Stimulated activated CD8-positive, alpha-beta memory T cell treated with anti-CD3 and anti-CD28 coated beads, Interleukin-12 subunit alpha, Interleukin-12 subunit beta, amount 100 ng/mL, for 4 hours (primary cell): Measurements from ENCODE around the gene ANXA1.
"Not testable (repeated sequence)": the region's sequence is repeated elsewhere in the genome, so short reads cannot be mapped to it uniquely, and the experiment has no call there.

Experiments
- DNase-seq: peaks from one replicate; pipeline ENCODE4 v3.0.0-alpha.2; 2020; ENCODE audit warnings: low read depth

The ANXA1 gene

GRCh38 chr9:73168298-73168934 lies 16.8 kb downstream of the ANXA1 start:
- no peak for DNase-seq

GRCh38 chr9:73170185-73170957 lies 18.7 kb downstream of the ANXA1 start:
- DNase-seq, result no peak

GRCh38 chr9:73172901-73173215 lies 21.2 kb downstream of the ANXA1 start:
- DNase-seq, result no peak

GRCh38 chr9:73173557-73174329 lies 22.1 kb downstream of the ANXA1 start:
- no peak for DNase-seq

GRCh38 chr9:73174330-73174980 lies 22.8 kb downstream of the ANXA1 start:
- no peak for DNase-seq

- DNase-seq, result no peak
Measured at GRCh38 chr9:73176450-73176875, 24.8 kb downstream of the ANXA1 start.

GRCh38 chr9:73178044-73178443 lies 26.4 kb downstream of the ANXA1 start:
- no peak for DNase-seq

GRCh38 chr9:73179589-73179988 lies 27.9 kb downstream of the ANXA1 start:
- no peak for DNase-seq

GRCh38 chr9:73180403-73180802 lies 28.7 kb downstream of the ANXA1 start:
- no peak for DNase-seq

- DNase-seq, result no peak
Measured at GRCh38 chr9:73182928-73183327, 31.3 kb downstream of the ANXA1 start.

- DNase-seq, result no peak
Measured at GRCh38 chr9:73183428-73183827, 31.8 kb downstream of the ANXA1 start.

- DNase-seq, result no peak
Measured at GRCh38 chr9:73183917-73184861, 32.5 kb downstream of the ANXA1 start.

- not testable (repeated sequence) for DNase-seq
Measured at GRCh38 chr9:73191109-73191508, 39.4 kb downstream of the ANXA1 start.

GRCh38 chr9:73194284-73194683 lies 42.6 kb downstream of the ANXA1 start:
- no peak for DNase-seq

- no peak for DNase-seq
Measured at GRCh38 chr9:73199448-73199847, 47.8 kb downstream of the ANXA1 start.

GRCh38 chr9:73199886-73200285 lies 48.2 kb downstream of the ANXA1 start:
- no peak for DNase-seq

GRCh38 chr9:73200694-73201452 lies 49.2 kb downstream of the ANXA1 start:
- no peak for DNase-seq

- DNase-seq, result no peak
Measured at GRCh38 chr9:73202980-73203379, 51.3 kb downstream of the ANXA1 start.

GRCh38 chr9:73204936-73205335 lies 53.3 kb downstream of the ANXA1 start:
- DNase-seq, result no peak

- DNase-seq, result no peak
Measured at GRCh38 chr9:73206851-73207250, 55.2 kb downstream of the ANXA1 start.
